AG04449 (cell line): ENCODE measurements around the gene DCLK2.

Experiments
- CTCF ChIA-PET: fragments of 350-600 bp; formaldehyde crosslinking; extraction: SDS; loops from one replicate; lab custom pipeline; 2021; ENCODE audit warnings: antibody characterized with exemption; lab: Yijun Ruan, JAX
- POLR2A ChIA-PET: fragments of 400-600, 350-600 bp; formaldehyde crosslinking; extraction: SDS; loops from one replicate; lab custom pipeline; 2020; ENCODE audit warnings: antibody characterized with exemption, inconsistent platforms; lab: Yijun Ruan, JAX
- DNase-seq: peaks from one replicate; pipeline ENCODE4 v3.0.0-alpha.2; 2010; ENCODE audit warnings: low read depth, low spot score
- H3K4me3 ChIP-seq: 2 replicates; pipeline ENCODE4 v1.5.1; 2011; ENCODE audit warnings: low read depth, mild to moderate bottlenecking, control low read depth, low read length
- TF ChIP-seq, protein P1 (sequence below): IDR thresholded peaks from one replicate; pipeline ENCODE4 v1.5.1; 2011; ENCODE audit warnings: mild to moderate bottlenecking, moderate library complexity, low read length, control low read depth, inconsistent platforms; ENCODE audit not compliant: insufficient read depth; ENCODE audit errors: missing control alignments

DCLK2 gene

DNA sequence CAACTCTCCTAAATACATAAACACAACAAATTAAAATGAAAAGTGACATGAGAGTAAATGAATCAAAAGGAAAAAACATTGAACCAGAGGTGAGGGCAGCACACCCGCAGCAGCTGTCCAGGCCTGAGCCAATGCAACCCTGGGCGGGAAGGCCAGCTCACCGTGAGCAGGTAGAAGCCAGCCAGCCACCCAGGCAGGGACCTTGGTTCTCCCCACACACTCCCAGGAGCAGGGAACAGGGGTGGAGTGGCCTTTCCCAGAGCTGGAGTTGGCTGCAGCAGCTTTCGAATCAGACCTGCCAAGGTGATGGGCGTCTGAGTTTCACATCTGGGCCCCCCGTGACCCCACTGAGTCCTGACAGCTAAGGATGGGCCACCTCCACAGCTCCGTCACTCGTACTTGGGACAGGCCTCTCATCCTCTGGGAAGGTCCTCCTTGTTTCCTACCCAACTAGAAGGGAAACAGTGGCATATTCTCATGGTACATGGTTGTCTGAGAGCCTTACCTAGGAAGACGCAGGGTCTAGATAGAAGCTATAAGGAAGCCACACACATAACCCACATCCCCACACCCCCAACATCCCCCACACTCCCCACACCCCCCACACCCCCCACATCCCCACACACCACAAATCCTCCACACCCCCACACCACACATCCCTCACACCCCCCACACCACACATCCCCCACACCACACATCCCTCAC, 172.2 kb downstream of the DCLK2 start:
- POLR2A ChIA-PET = no interaction called here
- TF ChIP-seq, protein P1, sequence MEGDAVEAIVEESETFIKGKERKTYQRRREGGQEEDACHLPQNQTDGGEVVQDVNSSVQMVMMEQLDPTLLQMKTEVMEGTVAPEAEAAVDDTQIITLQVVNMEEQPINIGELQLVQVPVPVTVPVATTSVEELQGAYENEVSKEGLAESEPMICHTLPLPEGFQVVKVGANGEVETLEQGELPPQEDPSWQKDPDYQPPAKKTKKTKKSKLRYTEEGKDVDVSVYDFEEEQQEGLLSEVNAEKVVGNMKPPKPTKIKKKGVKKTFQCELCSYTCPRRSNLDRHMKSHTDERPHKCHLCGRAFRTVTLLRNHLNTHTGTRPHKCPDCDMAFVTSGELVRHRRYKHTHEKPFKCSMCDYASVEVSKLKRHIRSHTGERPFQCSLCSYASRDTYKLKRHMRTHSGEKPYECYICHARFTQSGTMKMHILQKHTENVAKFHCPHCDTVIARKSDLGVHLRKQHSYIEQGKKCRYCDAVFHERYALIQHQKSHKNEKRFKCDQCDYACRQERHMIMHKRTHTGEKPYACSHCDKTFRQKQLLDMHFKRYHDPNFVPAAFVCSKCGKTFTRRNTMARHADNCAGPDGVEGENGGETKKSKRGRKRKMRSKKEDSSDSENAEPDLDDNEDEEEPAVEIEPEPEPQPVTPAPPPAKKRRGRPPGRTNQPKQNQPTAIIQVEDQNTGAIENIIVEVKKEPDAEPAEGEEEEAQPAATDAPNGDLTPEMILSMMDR = no peak
- CTCF ChIA-PET = no interaction called here
- H3K4me3 ChIP-seq = no peak overlapping the region
- DNase-seq = no peak

DNA sequence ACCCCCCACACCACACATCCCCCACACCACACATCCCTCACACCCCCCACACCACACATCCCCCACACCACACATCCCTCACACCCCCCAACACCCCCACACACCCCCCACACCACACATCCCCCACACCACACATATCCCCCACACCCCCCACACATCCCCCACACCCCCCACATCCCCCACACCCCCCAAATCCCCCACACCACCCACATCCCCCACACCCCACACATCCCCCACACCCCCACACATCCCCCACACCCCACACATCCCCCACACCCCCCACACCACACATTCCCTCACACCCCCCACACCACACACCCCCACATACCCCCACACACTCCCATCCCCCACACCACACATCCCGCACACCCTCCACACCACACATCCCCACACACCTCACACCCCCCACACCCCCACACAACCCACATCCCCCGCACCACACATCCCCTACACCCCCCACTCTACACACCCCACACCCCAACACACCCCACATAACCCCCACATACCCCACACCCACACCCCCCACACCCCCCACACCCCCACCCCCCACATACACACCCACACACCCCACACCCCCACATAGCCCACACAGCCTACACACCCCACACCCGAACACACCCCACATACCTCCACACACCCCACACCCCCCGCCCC, 172.9 kb downstream of the DCLK2 start:
- DNase-seq = no peak
- CTCF ChIA-PET = interaction anchor here (1.3 to 2.7 kb wide), 2 partner anchors 8 to 615 kb away, joined by 8 to 13 read pairs; no protein-coding TSS in a partner anchor

DNA sequence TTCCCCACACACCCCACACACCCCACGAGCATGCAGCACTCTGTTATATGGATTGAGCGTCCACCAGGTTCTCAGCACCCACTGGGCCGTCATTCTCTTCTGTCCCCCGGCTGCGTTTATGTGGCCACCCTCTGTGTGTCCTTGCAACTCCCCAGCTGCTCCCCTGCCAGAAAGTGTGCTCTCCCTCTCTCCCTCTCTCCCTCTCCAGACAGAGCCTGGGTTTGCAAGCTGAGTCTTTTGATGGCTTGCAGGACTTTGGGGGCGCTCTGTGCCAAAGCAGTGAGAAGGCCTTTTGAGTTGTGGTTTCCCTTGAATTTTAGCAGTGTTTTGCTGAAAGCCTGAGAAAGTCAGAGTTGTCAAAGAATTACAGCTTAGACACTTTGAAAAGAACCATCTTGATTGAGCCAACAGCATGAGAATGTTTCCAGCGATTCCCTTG, 173.5 kb downstream of the DCLK2 start:
- POLR2A ChIA-PET = no interaction called here
- CTCF ChIA-PET = interaction anchor here (1.3 to 2.7 kb wide), 2 partner anchors 9 to 614 kb away, joined by 8 to 13 read pairs; no protein-coding TSS in a partner anchor
- DNase-seq = no peak
- no peak overlapping the region for H3K4me3 ChIP-seq
- TF ChIP-seq, protein P1 = no peak

More for the DNA sequence above, 172.9 kb downstream of the DCLK2 start:
- TF ChIP-seq, protein P1 = no peak
- no peak overlapping the region for H3K4me3 ChIP-seq
- POLR2A ChIA-PET = no interaction called here

DNA sequence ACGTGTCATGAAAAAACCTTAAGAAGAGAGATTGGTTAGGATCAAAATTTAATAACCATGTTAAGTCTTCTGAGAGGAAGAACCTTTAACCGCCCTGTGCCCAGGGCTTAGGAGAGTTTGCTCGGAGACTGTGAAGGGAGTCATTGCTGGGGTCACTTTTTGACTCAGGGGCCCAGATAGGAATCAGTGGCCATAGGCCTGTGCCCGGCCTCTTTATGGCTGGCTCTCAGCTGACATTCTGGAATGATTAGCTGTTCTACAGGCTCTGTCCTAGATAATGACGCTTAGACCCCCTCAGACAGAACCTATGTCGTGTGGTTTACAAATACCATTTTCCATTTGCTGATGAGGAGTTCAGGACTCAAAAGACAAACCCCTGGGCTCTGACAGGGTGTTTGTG, 174.1 kb downstream of the DCLK2 start:
- TF ChIP-seq, protein P1 = no peak
- CTCF ChIA-PET = interaction anchor here (1.3 to 2.7 kb wide), 2 partner anchors 9 to 614 kb away, joined by 8 to 13 read pairs; no protein-coding TSS in a partner anchor
- DNase-seq = no peak
- POLR2A ChIA-PET = no interaction called here
- no peak overlapping the region for H3K4me3 ChIP-seq

DNA sequence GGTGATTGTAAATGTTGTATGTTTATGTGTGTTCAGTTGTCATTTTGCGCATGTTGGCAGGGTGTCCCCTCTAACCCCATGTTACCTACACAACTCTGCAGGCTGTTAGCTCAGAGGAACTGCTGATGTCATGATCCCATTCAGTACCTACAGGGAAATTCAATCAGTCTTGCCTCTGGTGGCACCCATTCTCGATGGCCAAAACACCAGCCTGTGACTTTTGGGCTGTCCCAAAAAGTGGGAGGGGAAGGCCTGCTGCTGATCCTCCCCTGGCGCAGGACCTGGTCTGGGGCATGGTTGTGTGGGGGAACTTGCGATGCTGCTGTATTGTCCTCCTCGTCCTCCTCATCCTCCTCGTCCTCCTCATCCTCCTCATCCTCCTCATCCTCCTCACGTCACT, 174.5 kb downstream of the DCLK2 start:
- CTCF ChIA-PET = interaction anchor here (1.3 to 2.7 kb wide), 2 partner anchors 10 to 614 kb away, joined by 8 to 13 read pairs; no protein-coding TSS in a partner anchor
- POLR2A ChIA-PET = no interaction called here
- TF ChIP-seq, protein P1 = no peak
- H3K4me3 ChIP-seq = no peak overlapping the region
- no peak for DNase-seq

DNA sequence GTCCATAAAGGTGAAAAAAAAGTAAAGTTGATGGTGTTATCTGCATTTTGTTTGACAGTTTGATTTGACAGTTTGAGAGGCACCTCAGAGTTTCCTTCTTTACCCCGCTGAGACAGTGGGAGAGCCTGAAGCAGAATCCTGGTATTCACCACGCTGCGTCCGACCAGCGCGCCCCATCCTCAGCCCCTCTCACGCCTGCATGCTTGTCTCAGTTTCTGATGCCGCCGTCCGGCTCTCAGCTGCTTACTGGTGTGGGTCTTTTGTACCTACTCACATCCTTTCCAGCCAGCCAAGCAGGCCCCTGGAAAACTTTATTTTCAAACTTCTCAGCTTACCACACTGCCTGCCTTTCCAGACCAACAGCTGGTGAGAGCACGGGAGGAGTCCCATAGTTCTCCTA, 175.2 kb downstream of the DCLK2 start:
- H3K4me3 ChIP-seq = no peak overlapping the region
- ChIA-PET CTCF (interaction anchor here (2.7 kb wide), 1 partner anchor 10 kb away, joined by 13 read pairs; no protein-coding TSS in a partner anchor), POLR2A (no interaction called here)
- DNase-seq = no peak
- TF ChIP-seq, protein P1 = no peak
